ENCODE data around the gene VPS4A. TPM values are rescaled to one million over a fixed set of nuclear protein-coding genes. Genes with fewer than 3 reads are reported as not detected.
A peak's percentile ranks its signal among the peaks of the same experiment; 100 is the strongest.

The VPS4A gene
- total and polyA plus RNA-seq, 4 donors, result 25.3 to 31.8 (median 26.9) TPM

DNA sequence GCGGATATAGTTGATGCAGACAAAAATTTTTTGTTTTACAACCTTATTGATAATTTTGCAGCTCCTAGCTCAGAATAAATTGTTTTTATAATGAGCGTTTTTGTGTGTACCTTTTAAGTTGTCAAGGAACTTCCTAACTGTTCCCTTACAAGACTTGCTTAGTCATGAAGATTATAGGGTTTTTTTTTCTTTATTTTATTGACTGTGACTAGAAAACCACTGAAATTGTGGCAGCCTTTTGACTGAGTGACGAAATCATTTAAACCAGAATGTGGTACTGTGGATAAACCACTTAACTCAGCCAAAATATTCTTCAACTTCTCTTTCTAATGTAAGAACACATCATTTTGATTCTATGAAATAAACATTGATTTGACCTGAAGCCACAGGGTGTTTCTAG, 40.8 kb upstream of the VPS4A start:
- H3K4me3 ChIP-seq, result no peak overlapping the region
- TF ChIP-seq, protein P1, sequence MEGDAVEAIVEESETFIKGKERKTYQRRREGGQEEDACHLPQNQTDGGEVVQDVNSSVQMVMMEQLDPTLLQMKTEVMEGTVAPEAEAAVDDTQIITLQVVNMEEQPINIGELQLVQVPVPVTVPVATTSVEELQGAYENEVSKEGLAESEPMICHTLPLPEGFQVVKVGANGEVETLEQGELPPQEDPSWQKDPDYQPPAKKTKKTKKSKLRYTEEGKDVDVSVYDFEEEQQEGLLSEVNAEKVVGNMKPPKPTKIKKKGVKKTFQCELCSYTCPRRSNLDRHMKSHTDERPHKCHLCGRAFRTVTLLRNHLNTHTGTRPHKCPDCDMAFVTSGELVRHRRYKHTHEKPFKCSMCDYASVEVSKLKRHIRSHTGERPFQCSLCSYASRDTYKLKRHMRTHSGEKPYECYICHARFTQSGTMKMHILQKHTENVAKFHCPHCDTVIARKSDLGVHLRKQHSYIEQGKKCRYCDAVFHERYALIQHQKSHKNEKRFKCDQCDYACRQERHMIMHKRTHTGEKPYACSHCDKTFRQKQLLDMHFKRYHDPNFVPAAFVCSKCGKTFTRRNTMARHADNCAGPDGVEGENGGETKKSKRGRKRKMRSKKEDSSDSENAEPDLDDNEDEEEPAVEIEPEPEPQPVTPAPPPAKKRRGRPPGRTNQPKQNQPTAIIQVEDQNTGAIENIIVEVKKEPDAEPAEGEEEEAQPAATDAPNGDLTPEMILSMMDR (IDR thresholded peaks at IDR 0.05; ENCODE audit: control extremely low read depth, extremely low read depth), result no peak
- DNase-seq, result no peak
- H3K36me3 ChIP-seq (ENCODE audit: control insufficient read depth in 4 of 4, insufficient read depth in 4 of 4, low read length in 4 of 4), result peaks cover 0 to 10% (median 4%) of the 10 kb centered on the region in 4 donors
- no peak overlapping the region for H3K27ac ChIP-seq (ENCODE audit: low read depth in 1 of 2, low read length in 1 of 2)
- 47 to 69% methylated on average over 3 of the region's 3 CpGs for WGBS, 2 donors
- no peaks in the 10 kb centered on the region for H3K27me3 ChIP-seq (ENCODE audit: control insufficient read depth in 3 of 3, insufficient read depth in 3 of 3, low read length in 2 of 3)
- ATAC-seq (ENCODE audit: insufficient read depth, low FRiP score), result no peak
- H3K9ac ChIP-seq (ENCODE audit: insufficient read depth in 1 of 2, low read length in 2 of 2), result no peak overlapping the region
- H3K4me1 ChIP-seq (ENCODE audit: control insufficient read depth in 5 of 5, insufficient read depth in 5 of 5, low read length in 5 of 5), result peaks cover 0 to 8% (median 0%) of the 10 kb centered on the region in 5 donors
- no peaks in the 10 kb centered on the region for H3K9me3 ChIP-seq (ENCODE audit: control insufficient read depth in 4 of 4, insufficient read depth in 3 of 4, low read length in 3 of 4)

DNA sequence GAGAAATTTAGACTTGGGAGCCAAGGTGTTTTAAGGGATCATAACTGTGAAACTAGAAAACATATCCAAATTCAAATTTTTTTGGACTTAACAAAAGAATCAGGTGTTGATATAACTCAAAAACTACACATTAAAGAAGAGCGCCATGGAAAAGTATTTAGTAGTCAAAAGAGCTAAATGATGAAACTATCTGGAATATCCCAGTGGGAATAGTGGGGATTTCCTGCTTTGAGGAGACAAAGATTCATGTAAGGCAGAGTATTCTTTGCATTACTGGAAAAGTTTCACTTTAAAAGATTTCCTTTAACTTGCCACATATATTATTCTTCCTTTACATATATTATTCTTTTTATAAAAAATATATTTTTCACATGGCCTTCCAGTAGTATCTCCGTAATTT, 40.3 kb upstream of the VPS4A start:
- no peak for DNase-seq

DNA sequence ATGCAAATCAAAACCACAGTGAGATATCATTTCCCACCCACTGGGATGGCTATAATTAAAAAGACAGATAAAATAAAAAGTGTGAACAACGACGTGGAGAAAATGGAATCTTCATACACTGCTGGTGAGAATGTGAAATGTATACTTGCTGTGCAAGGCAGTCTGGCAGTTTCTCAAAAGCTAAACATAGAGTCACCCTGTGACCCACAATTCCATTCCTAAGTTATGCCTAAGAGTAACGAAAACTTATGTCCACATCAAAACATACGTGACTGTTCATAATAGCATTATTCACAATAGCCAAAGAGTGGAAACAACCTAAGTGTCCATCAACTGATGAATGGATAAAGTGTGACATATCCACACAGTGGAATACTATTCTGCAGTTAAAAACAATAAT, 38.1 kb upstream of the VPS4A start:
- Histone ChIP-seq H3K27ac (ENCODE audit: low read depth in 1 of 2, low read length in 1 of 2) (no peak overlapping the region), H3K27me3 (ENCODE audit: control insufficient read depth in 3 of 3, insufficient read depth in 3 of 3, low read length in 2 of 3) (no peaks in the 10 kb centered on the region), H3K36me3 (ENCODE audit: control insufficient read depth in 4 of 4, insufficient read depth in 4 of 4, low read length in 4 of 4) (peaks cover 0 to 7% (median 3%) of the 10 kb centered on the region in 4 donors), H3K9me3 (ENCODE audit: control insufficient read depth in 4 of 4, insufficient read depth in 3 of 4, low read length in 3 of 4) (no peaks in the 10 kb centered on the region), H3K9ac (ENCODE audit: insufficient read depth in 1 of 2, low read length in 2 of 2) (no peak overlapping the region), H3K4me1 (ENCODE audit: control insufficient read depth in 5 of 5, insufficient read depth in 5 of 5, low read length in 5 of 5) (peaks cover 0 to 31% (median 2%) of the 10 kb centered on the region in 5 donors), H3K4me3 (no peak overlapping the region)
- TF ChIP-seq, protein P1 (IDR thresholded peaks at IDR 0.05; ENCODE audit: control extremely low read depth, extremely low read depth), result no peak
- WGBS, 2 donors, result 88 to 92% methylated on average over 4 of the region's 4 CpGs
- ATAC-seq (ENCODE audit: insufficient read depth, low FRiP score) (no peak), DNase-seq (peak in 1 of 3 donors; percentile 12)

More for the DNA sequence above, 40.3 kb upstream of the VPS4A start:
- Histone ChIP-seq H3K9me3 (ENCODE audit: control insufficient read depth in 4 of 4, insufficient read depth in 3 of 4, low read length in 3 of 4) (no peaks in the 10 kb centered on the region), H3K27ac (ENCODE audit: low read depth in 1 of 2, low read length in 1 of 2) (no peak overlapping the region), H3K36me3 (ENCODE audit: control insufficient read depth in 4 of 4, insufficient read depth in 4 of 4, low read length in 4 of 4) (peaks cover 0 to 10% (median 4%) of the 10 kb centered on the region in 4 donors), H3K27me3 (ENCODE audit: control insufficient read depth in 3 of 3, insufficient read depth in 3 of 3, low read length in 2 of 3) (no peaks in the 10 kb centered on the region), H3K9ac (ENCODE audit: insufficient read depth in 1 of 2, low read length in 2 of 2) (no peak overlapping the region), H3K4me3 (no peak overlapping the region), H3K4me1 (ENCODE audit: control insufficient read depth in 5 of 5, insufficient read depth in 5 of 5, low read length in 5 of 5) (peaks cover 0 to 12% (median 0%) of the 10 kb centered on the region in 5 donors)
- ATAC-seq (ENCODE audit: insufficient read depth, low FRiP score), result no peak
- 94 to 96% methylated on average over 2 of the region's 2 CpGs for WGBS, 2 donors
- TF ChIP-seq, protein P1 (IDR thresholded peaks at IDR 0.05; ENCODE audit: control extremely low read depth, extremely low read depth), result no peak

DNA sequence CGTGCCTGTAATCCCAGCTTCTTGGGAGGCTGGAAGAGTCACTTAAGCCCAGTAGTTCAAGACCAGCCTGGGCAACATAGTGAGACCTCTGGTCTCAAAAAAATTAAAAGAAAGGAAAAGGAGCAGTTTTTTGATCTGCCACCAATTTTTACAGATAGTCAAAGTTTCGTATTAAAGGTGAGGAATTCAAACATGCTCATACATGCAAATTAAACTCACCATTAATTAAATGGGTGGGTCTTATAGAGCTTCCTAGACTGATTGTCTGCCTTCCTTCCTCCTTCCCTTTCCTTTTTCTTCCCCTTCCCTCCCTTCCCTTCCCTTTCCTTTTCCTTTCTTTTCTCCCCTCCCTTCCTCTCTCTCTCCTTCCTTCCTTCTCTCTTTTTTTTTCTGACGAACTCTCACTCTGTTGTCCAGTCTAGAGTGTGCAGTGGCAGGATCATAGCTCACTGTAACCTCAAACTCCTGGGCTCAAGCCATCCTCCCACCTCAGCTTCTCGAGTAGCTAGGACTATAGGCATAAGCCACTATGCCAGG, 36.4 kb upstream of the VPS4A start:
- Histone ChIP-seq H3K4me1 (ENCODE audit: control insufficient read depth in 5 of 5, insufficient read depth in 5 of 5, low read length in 5 of 5) (peaks cover 0 to 31% (median 2%) of the 10 kb centered on the region in 5 donors), H3K4me3 (no peak overlapping the region), H3K27ac (ENCODE audit: low read depth in 1 of 2, low read length in 1 of 2) (no peak overlapping the region), H3K36me3 (ENCODE audit: control insufficient read depth in 4 of 4, insufficient read depth in 4 of 4, low read length in 4 of 4) (peaks cover 0 to 7% (median 3%) of the 10 kb centered on the region in 4 donors), H3K9me3 (ENCODE audit: control insufficient read depth in 4 of 4, insufficient read depth in 3 of 4, low read length in 3 of 4) (no peaks in the 10 kb centered on the region), H3K27me3 (ENCODE audit: control insufficient read depth in 3 of 3, insufficient read depth in 3 of 3, low read length in 2 of 3) (no peaks in the 10 kb centered on the region), H3K9ac (ENCODE audit: insufficient read depth in 1 of 2, low read length in 2 of 2) (no peak overlapping the region)
- TF ChIP-seq, protein P1 (IDR thresholded peaks at IDR 0.05; ENCODE audit: control extremely low read depth, extremely low read depth), result no peak
- 83 to 86% methylated on average over 4 of the region's 4 CpGs for WGBS, 2 donors
- no peak for ATAC-seq (ENCODE audit: insufficient read depth, low FRiP score)
- DNase-seq, result no peak

Data from lung (tissue), 12 donors.